A204.1 (cell line): ENCODE results near the gene ASTL.

Experiments
- FAIRE-seq: peaks from 2 replicates; lab custom pipeline; 2012; peaks lifted over from hg19 to GRCh38; lab: Jason Lieb, UNC

The ASTL gene

GRCh38 chr2:96129528-96130120 lies 8.7 kb downstream of the ASTL start:
- FAIRE-seq: no peak

GRCh38 chr2:96128456-96128855 lies 9.8 kb downstream of the ASTL start:
- FAIRE-seq: no peak

- no peak for FAIRE-seq
These were observed 13.7 kb downstream of the ASTL start for GRCh38 chr2:96124406-96125265.

GRCh38 chr2:96123936-96124335 lies 14.4 kb downstream of the ASTL start:
- FAIRE-seq: no peak

GRCh38 chr2:96123290-96123689 lies 15.0 kb downstream of the ASTL start:
- no peak for FAIRE-seq

GRCh38 chr2:96122391-96122790 lies 15.9 kb downstream of the ASTL start:
- FAIRE-seq: no peak

- no peak for FAIRE-seq
These were observed 16.9 kb downstream of the ASTL start for GRCh38 chr2:96121414-96121813.

GRCh38 chr2:96120991-96121390 lies 17.3 kb downstream of the ASTL start:
- no peak for FAIRE-seq

- FAIRE-seq: no peak
These were observed 18.1 kb downstream of the ASTL start for GRCh38 chr2:96120091-96120720.

GRCh38 chr2:96119389-96119751 lies 18.9 kb downstream of the ASTL start:
- FAIRE-seq: no peak

- FAIRE-seq: no peak
These were observed 19.5 kb downstream of the ASTL start for GRCh38 chr2:96118698-96119388.

- no peak for FAIRE-seq
These were observed 20.4 kb downstream of the ASTL start for GRCh38 chr2:96117701-96118588.

- FAIRE-seq: no peak
These were observed 21.3 kb downstream of the ASTL start for GRCh38 chr2:96116879-96117533.

GRCh38 chr2:96116424-96116878 lies 21.9 kb downstream of the ASTL start, which contains the start of gene ADRA2B:
ADRA2B (minus strand) TSS chr2:96116571; CDS start chr2:96116149, 422 bp downstream.
- FAIRE-seq: no peak

- no peak for FAIRE-seq
These were observed 22.5 kb downstream of the ASTL start for GRCh38 chr2:96115631-96116423.

- no peak for FAIRE-seq
These were observed 23.3 kb downstream of the ASTL start for GRCh38 chr2:96114903-96115581.

GRCh38 chr2:96114546-96114902 lies 23.8 kb downstream of the ASTL start:
- FAIRE-seq: no peak

- no peak for FAIRE-seq
These were observed 24.4 kb downstream of the ASTL start for GRCh38 chr2:96113951-96114350.

- FAIRE-seq: no peak
These were observed 25.0 kb downstream of the ASTL start for GRCh38 chr2:96113367-96113677.
